Mesodermal cell (in vitro differentiated cells): Measurements from ENCODE around the gene TMEM163.

Experiments
- H3K27ac ChIP-seq: 2 replicates; pipeline ENCODE4 v1.7.0; 2013; ENCODE audit warnings: mild to moderate bottlenecking, low read depth, low read length, moderate library complexity; ENCODE audit not compliant: severe bottlenecking
- H3K36me3 ChIP-seq: 2 replicates; pipeline ENCODE4 v1.7.1; 2013; ENCODE audit warnings: mild to moderate bottlenecking, low read length, moderate library complexity; ENCODE audit not compliant: control insufficient read depth, insufficient read depth
- H3K4me1 ChIP-seq: one replicate; pipeline ENCODE4 v1.7.1; 2013; ENCODE audit warnings: mild to moderate bottlenecking, low read length; ENCODE audit not compliant: insufficient read depth, control insufficient read depth, poor library complexity, severe bottlenecking
- H3K4me3 ChIP-seq: 2 replicates; pipeline ENCODE4 v1.7.0; 2013; ENCODE audit warnings: low read length, control low read depth, mild to moderate bottlenecking; ENCODE audit not compliant: insufficient read depth, poor library complexity, severe bottlenecking; ENCODE audit errors: extremely low read depth
- H3K9me3 ChIP-seq: 2 replicates; pipeline ENCODE4 v1.7.1; 2013; ENCODE audit warnings: mild to moderate bottlenecking, low read length, moderate library complexity; ENCODE audit not compliant: control insufficient read depth
- WGBS, 2 experiments: methylation state at CpG; one replicate each; pipeline ENCODE4 v1.1.5; 2013; ENCODE audit warnings: missing lambda C conversion rate in 2 of 2; ENCODE audit not compliant: insufficient coverage in 2 of 2; 5-methylcytosine and 5-hydroxymethylcytosine counted together

TMEM163 gene

GRCh38 chr2:134449157-134449556 lies 269.6 kb downstream of the TMEM163 start:
- Histone ChIP-seq H3K4me3 (no peak overlapping the region), H3K27ac (no peak overlapping the region), H3K4me1 (peaks cover 8% of the 10 kb centered on the region), H3K9me3 (no peaks in the 10 kb centered on the region), H3K36me3 (peaks cover 6% of the 10 kb centered on the region)
- WGBS, 2 experiments: 77 to 91% methylated on average over 2 to 4 of the region's 7 CpGs

GRCh38 chr2:134448650-134449049 lies 270.1 kb downstream of the TMEM163 start:
- whole genome bisulfite sequencing, 2 experiments: 89 to 95% methylated on average over 5 to 6 of the region's 6 CpGs

GRCh38 chr2:134447669-134448068 lies 271.1 kb downstream of the TMEM163 start:
- H3K4me1 ChIP-seq: peaks cover 8% of the 10 kb centered on the region

More at GRCh38 chr2:134448650-134449049, 270.1 kb downstream of the TMEM163 start:
- H3K4me3 ChIP-seq: no peak overlapping the region
- peaks cover 8% of the 10 kb centered on the region for H3K4me1 ChIP-seq
- H3K27ac ChIP-seq: no peak overlapping the region
- H3K36me3 ChIP-seq: peaks cover 8% of the 10 kb centered on the region
- H3K9me3 ChIP-seq: no peaks in the 10 kb centered on the region

GRCh38 chr2:134446383-134447017 lies 272.3 kb downstream of the TMEM163 start:
- peaks cover 8% of the 10 kb centered on the region for H3K4me1 ChIP-seq
- H3K9me3 ChIP-seq: no peaks in the 10 kb centered on the region
- 88 to 100% methylated on average over 6 to 7 of the region's 8 CpGs for WGBS, 2 experiments

More at GRCh38 chr2:134447669-134448068, 271.1 kb downstream of the TMEM163 start:
- 96 to 100% methylated on average over 3 to 4 of the region's 4 CpGs for WGBS, 2 experiments
- H3K9me3 ChIP-seq: no peaks in the 10 kb centered on the region
- H3K27ac ChIP-seq: no peak overlapping the region
- peaks cover 11% of the 10 kb centered on the region for H3K36me3 ChIP-seq
- H3K4me3 ChIP-seq: no peak overlapping the region

GRCh38 chr2:134445985-134446382 lies 272.8 kb downstream of the TMEM163 start:
- H3K4me3 ChIP-seq: no peak overlapping the region
- WGBS, 2 experiments: 93% methylated on average over 11 of the region's 11 CpGs
- no peaks in the 10 kb centered on the region for H3K9me3 ChIP-seq
- H3K4me1 ChIP-seq: peaks cover 8% of the 10 kb centered on the region
- H3K36me3 ChIP-seq: peaks cover 11% of the 10 kb centered on the region
- no peak overlapping the region for H3K27ac ChIP-seq

More at GRCh38 chr2:134446383-134447017, 272.3 kb downstream of the TMEM163 start:
- no peak overlapping the region for H3K4me3 ChIP-seq
- peaks cover 11% of the 10 kb centered on the region for H3K36me3 ChIP-seq
- H3K27ac ChIP-seq: no peak overlapping the region

GRCh38 chr2:134445116-134445515 lies 273.7 kb downstream of the TMEM163 start:
- H3K4me1 ChIP-seq: peaks cover 8% of the 10 kb centered on the region
- H3K4me3 ChIP-seq: no peak overlapping the region
- 97 to 100% methylated on average over 4 of the region's 4 CpGs for whole genome bisulfite sequencing, 2 experiments
- H3K27ac ChIP-seq: no peak overlapping the region
- H3K36me3 ChIP-seq: peaks cover 15% of the 10 kb centered on the region
- H3K9me3 ChIP-seq: no peaks in the 10 kb centered on the region

- no peak overlapping the region for H3K27ac ChIP-seq
- H3K4me3 ChIP-seq: no peak overlapping the region
- WGBS, 2 experiments: 89 to 95% methylated on average over 4 to 7 of the region's 11 CpGs
- H3K4me1 ChIP-seq: peaks cover 8% of the 10 kb centered on the region
- H3K9me3 ChIP-seq: no peaks in the 10 kb centered on the region
- H3K36me3 ChIP-seq: peaks cover 19% of the 10 kb centered on the region
These were observed 274.9 kb downstream of the TMEM163 start for GRCh38 chr2:134443814-134444480.

GRCh38 chr2:134441153-134441863 lies 277.5 kb downstream of the TMEM163 start:
- WGBS, 2 experiments: 90 to 93% methylated on average over 8 to 11 of the region's 11 CpGs
- no peaks in the 10 kb centered on the region for H3K9me3 ChIP-seq

GRCh38 chr2:134440336-134440909 lies 278.4 kb downstream of the TMEM163 start:
- H3K4me1 ChIP-seq: no peaks in the 10 kb centered on the region
- no peaks in the 10 kb centered on the region for H3K9me3 ChIP-seq
- H3K27ac ChIP-seq: no peak overlapping the region
- peaks cover 30% of the 10 kb centered on the region for H3K36me3 ChIP-seq
- 91 to 99% methylated on average over 7 to 9 of the region's 16 CpGs for WGBS, 2 experiments
- no peak overlapping the region for H3K4me3 ChIP-seq

More at GRCh38 chr2:134441153-134441863, 277.5 kb downstream of the TMEM163 start:
- Histone ChIP-seq H3K4me3 (no peak overlapping the region), H3K27ac (no peak overlapping the region), H3K4me1 (peaks cover 6% of the 10 kb centered on the region), H3K36me3 (peaks cover 25% of the 10 kb centered on the region)

- no peak overlapping the region for H3K4me3 ChIP-seq
- peaks cover 35% of the 10 kb centered on the region for H3K36me3 ChIP-seq
- WGBS, 2 experiments: 90 to 94% methylated on average over 3 of the region's 3 CpGs
- no peak overlapping the region for H3K27ac ChIP-seq
- no peaks in the 10 kb centered on the region for H3K4me1 ChIP-seq
- H3K9me3 ChIP-seq: no peaks in the 10 kb centered on the region
These were observed 280.4 kb downstream of the TMEM163 start for GRCh38 chr2:134438371-134438770.
